Activated CD4-positive, alpha-beta T cell treated with anti-CD3 and anti-CD28 coated beads, Interleukin-2, amount 50 U/mL, for 24 hours (primary cell): ENCODE measurements around the gene ERBB3.
"Not testable (repeated sequence)": the region's sequence is repeated elsewhere in the genome, so short reads cannot be mapped to it uniquely, and the experiment has no call there.

ENCODE experiments used
- DNase-seq, 2 donors: peaks; one replicate each; pipeline ENCODE4 v3.0.0-alpha.2; 2020; ENCODE audit warnings: low read depth in 1 of 2, low spot score in 1 of 2

The ERBB3 gene

GRCh38 chr12:56079723-56080555 lies at the start of gene ERBB3:
TSS of gene ERBB3 (plus strand) at chr12:56080165. CDS start at chr12:56080301, 136 bp downstream.
- peak; percentile 26 to 58 for DNase-seq

DNA sequence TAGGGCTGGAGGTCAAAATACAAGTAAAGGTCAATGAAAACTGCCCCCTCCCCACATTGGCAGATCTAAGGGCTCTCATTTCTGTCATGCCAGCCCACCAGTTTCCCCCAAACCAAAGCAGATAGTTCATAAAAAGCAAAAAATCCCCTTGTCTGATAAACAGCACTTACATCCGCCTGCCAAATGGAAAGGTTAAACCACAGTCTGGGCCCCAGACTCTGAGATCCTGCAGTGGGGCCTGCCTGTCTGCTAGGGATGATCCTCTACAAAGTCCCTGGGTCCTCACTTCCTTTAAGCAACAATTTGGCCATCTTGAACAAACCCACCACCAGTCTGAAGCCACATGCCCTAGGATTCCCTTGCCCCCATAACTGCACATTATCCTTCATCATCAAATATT lies 48.0 kb upstream of the ERBB3 start:
- DNase-seq = no peak

DNA sequence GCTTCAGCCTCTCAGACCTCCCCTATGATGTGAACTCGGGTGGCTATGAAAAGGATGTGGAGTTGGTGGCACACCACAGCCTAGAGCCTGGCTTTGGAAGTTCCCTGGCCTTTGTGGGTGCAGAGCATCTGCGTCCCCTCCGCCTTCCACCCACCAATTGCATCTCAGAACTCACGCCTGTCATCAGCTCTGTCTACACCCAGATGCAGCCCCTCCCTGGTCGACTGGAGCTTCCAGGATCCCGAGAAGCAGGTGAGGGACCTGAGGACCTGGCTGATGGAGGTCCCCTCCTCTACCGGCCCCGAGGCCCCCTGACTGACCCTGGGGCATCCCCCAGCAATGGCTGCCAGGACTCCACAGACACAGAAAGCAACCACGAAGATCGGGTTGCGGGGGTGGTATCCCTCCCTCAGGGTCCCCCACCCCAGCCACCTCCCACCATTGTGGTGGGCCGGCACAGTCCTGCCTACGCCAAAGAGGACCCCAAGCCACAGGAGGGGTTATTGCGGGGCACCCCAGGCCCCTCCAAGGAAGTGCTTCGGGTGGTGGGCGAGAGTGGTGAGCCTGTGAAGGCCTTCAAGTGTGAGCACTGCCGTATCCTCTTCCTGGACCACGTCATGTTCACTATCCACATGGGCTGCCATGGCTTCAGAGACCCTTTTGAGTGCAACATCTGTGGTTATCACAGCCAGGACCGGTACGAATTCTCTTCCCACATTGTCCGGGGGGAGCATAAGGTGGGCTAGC lies 45.2 kb upstream of the ERBB3 start:
- no peak for DNase-seq

DNA sequence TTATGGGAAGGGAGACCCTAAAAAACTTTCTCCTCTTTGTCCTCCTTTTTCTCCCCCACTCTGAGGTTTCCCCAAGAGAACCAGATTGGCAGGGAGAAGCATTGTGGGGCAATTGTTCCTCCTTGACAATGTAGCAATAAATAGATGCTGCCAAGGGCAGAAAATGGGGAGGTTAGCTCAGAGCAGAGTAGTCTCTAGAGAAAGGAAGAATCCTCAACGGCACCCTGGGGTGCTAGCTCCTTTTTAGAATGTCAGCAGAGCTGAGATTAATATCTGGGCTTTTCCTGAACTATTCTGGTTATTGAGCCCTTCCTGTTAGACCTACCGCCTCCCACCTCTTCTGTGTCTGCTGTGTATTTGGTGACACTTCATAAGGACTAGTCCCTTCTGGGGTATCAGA lies 42.8 kb upstream of the ERBB3 start:
- no peak for DNase-seq

DNA sequence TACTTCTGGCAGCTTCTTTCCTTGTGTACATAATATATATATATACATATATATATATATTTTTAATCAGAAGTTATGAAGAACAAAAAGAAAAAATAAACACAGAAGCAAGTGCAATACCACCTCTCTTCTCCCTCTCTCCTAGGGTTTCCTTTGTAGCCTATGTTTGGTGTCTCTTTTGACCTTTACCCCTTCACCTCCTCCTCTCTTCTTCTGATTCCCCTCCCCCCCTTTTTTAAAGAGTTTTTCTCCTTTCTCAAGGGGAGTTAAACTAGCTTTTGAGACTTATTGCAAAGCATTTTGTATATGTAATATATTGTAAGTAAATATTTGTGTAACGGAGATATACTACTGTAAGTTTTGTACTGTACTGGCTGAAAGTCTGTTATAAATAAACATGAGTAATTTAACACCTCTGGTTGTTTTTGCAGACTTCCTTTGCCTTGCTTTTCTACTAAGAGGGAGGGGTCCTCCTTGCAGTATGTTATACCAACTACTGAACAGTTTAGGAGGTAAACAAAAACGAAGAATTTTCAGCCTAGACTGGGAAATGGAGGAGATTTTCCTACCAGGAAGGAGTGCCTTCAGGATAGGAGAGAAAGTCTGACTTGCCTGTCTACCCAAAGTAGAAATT lies 41.8 kb upstream of the ERBB3 start:
- DNase-seq = no peak

GRCh38 chr12:56040151-56040550 lies 39.8 kb upstream of the ERBB3 start:
- DNase-seq = no peak

DNA sequence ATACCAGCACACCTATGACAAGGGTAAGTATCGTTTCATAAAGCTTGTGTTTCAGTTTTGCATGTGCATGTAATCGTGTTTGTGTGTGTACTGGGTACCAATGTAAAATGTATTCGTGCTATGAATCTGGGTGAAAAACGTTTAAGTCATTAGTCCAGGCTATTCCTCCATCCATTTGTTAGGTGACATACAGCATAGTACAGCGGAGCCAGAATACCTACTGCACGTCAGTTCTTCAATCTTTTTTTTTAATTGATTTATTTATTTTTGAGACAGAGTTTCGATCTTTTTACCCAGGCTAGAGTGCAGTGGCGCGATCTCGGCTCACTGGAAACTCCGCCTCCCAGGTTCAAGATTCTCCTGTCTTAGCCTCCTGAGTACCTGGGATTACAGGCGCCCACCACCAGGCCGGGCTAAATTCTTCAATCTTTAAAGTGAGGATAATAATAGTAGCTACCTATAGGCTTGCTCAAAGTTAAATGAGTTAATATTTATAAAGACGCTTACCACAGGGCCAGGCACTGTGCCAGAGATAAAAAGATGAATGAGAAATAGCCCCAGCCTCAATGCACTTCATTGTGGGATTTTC lies 38.9 kb upstream of the ERBB3 start:
- DNase-seq = no peak

- DNase-seq = peak; percentile 72 to 91
Measured at GRCh38 chr12:56041552-56042429, 38.2 kb upstream of the ERBB3 start, which contains the start of gene RPS26. TSS of gene RPS26 (plus strand) at chr12:56041918. CDS start at chr12:56042167, 249 bp downstream.

DNA sequence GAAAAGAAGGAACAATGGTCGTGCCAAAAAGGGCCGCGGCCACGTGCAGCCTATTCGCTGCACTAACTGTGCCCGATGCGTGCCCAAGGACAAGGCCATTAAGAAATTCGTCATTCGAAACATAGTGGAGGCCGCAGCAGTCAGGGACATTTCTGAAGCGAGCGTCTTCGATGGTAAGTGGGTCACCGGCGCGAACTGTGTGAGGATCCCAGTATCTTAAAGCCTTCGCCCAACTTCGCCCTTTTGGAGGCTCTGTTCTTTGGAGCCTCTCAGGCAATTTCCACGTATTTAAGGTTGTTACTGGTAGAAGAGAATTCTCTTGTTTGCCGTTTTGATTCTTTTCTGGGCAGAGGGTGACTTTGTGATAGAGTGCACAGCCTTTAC lies 37.5 kb upstream of the ERBB3 start:
- not testable (repeated sequence) for DNase-seq

DNA sequence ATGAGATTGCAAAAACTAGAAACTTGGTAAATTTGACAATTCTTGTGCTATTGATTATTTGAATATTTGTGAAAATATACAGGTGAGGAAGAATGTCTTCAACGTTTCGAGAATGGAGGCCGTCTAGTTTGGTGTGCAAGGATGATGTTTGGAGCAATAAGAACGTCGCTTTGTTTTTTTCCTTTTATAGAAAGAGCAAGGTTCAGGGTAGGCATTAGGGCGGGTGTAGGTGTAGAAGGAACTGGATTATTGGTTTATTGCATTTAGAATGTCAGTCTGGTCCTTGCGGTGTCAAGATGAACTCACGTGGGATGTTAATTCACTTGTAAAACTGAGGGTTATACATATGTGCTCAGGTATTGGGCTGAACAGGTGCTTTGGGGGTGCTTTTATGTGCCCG lies 37.1 kb upstream of the ERBB3 start:
- no peak for DNase-seq

DNA sequence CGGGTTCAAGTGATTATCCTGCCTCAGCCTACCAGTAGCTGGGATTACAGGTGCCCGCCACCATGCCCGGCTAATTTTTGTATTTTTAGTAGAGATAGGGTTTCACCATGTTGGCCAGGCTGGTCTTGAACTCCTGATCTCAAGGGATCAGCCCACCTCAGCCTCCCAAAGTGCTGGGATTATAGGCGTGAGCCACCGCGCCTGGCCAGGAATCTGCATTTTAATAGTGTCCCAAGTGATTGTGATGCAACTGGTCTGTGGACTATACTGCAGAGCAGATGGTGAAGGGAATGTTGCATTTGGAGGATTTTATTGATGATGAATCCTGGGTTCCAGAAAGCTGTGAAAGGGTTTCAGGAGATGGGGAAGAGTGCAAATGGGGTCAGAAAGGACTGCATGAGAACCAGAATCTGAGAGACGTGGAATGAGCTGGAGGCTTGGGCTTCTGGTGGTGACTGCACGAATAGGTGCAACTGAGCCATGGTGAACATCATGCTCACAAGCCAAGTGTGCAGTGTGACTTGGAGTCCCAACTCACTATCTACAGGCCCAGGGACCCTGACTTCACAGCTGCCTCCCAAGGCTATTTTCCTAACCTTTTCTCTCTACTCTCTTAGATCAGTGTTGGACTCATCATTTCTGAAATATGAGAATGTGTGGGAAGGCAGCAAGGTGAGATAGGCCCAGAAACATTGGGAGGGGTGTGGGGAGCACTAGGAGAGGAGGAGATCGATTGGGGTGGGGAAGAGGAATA lies 33.8 kb upstream of the ERBB3 start:
- no peak for DNase-seq

- no peak for DNase-seq
Measured at GRCh38 chr12:56053407-56053893, 26.5 kb upstream of the ERBB3 start.

GRCh38 chr12:56059964-56060363 lies 20.0 kb upstream of the ERBB3 start:
- not testable (repeated sequence) for DNase-seq

GRCh38 chr12:56061982-56062381 lies 18.0 kb upstream of the ERBB3 start:
- no peak for DNase-seq

DNA sequence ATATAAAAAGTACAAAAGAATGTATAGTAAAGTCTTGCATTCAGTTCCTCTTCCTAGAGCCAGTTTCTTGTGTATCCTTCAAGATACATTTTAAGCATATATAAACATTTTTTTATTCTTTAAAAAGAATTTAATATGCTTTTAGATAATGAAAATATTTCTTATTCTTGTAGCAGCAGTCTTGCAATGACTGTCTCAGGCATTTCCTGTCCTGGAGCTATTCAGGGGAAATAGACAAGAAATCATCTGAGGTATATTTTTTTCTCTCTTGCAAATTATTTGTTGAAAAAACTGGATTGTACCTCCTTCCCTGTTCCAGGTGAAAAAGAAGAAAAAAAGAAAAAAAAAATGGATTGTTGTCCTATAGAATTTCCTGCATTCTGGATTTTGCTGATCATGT lies 17.0 kb upstream of the ERBB3 start:
- no peak for DNase-seq

- DNase-seq = no peak
Measured at GRCh38 chr12:56071648-56072047, 8.3 kb upstream of the ERBB3 start.

GRCh38 chr12:56074396-56074795 lies 5.6 kb upstream of the ERBB3 start:
- DNase-seq = no peak

GRCh38 chr12:56077966-56078365 lies 2.0 kb upstream of the ERBB3 start:
- DNase-seq = not testable (repeated sequence)

GRCh38 chr12:56078427-56078826 lies 1.5 kb upstream of the ERBB3 start:
- no peak for DNase-seq
